T-helper 1 cell treated with Interleukin-12 subunit alpha and Interleukin-12 subunit beta and Interleukin-4 antibody, amounts not matched to agents 30 μg/mL and 1 μg/mL, for 36 hours (primary cell): ENCODE measurements around the gene BMPER.

Experiments used
- H3K27ac Mint-ChIP-seq: one replicate; pipeline ENCODE4 v1.8.0; 2021; ENCODE audit warnings: mild to moderate bottlenecking, mixed read lengths
- H3K27me3 Mint-ChIP-seq: one replicate; pipeline ENCODE4 v1.8.0; 2021; ENCODE audit warnings: low read depth, mixed read lengths
- H3K36me3 Mint-ChIP-seq: one replicate; pipeline ENCODE4 v1.8.0; 2021; ENCODE audit warnings: low read depth, mixed read lengths
- H3K4me1 Mint-ChIP-seq: one replicate; pipeline ENCODE4 v1.8.0; 2021; ENCODE audit warnings: low read depth, mixed read lengths
- H3K4me3 Mint-ChIP-seq: one replicate; pipeline ENCODE4 v1.8.0; 2021; ENCODE audit warnings: mild to moderate bottlenecking, moderate library complexity, mixed read lengths
- H3K9me3 Mint-ChIP-seq: one replicate; pipeline ENCODE4 v1.8.0; 2021; ENCODE audit warnings: mixed read lengths

The BMPER gene

GRCh38 chr7:34096777-34097176 is 191.4 kb downstream of the BMPER start:
- H3K4me1 Mint-ChIP-seq = no peaks in the 10 kb centered on the region
- H3K27ac Mint-ChIP-seq = no peak overlapping the region
- H3K9me3 Mint-ChIP-seq = peaks cover 4% of the 10 kb centered on the region
- H3K36me3 Mint-ChIP-seq = no peaks in the 10 kb centered on the region
- no peaks in the 10 kb centered on the region for H3K27me3 Mint-ChIP-seq
- H3K4me3 Mint-ChIP-seq = no peak overlapping the region

GRCh38 chr7:34100661-34101060 is 195.3 kb downstream of the BMPER start:
- Mint-ChIP-seq H3K27me3 (no peaks in the 10 kb centered on the region), H3K36me3 (no peaks in the 10 kb centered on the region), H3K4me3 (no peak overlapping the region), H3K4me1 (no peaks in the 10 kb centered on the region), H3K27ac (no peak overlapping the region), H3K9me3 (peaks cover 11% of the 10 kb centered on the region)

- H3K27me3 Mint-ChIP-seq = no peaks in the 10 kb centered on the region
- no peak overlapping the region for H3K27ac Mint-ChIP-seq
- H3K4me3 Mint-ChIP-seq = no peak overlapping the region
- peaks cover 16% of the 10 kb centered on the region for H3K9me3 Mint-ChIP-seq
- no peaks in the 10 kb centered on the region for H3K4me1 Mint-ChIP-seq
- no peaks in the 10 kb centered on the region for H3K36me3 Mint-ChIP-seq
Observed at GRCh38 chr7:34104115-34104514, 198.8 kb downstream of the BMPER start.

DNA sequence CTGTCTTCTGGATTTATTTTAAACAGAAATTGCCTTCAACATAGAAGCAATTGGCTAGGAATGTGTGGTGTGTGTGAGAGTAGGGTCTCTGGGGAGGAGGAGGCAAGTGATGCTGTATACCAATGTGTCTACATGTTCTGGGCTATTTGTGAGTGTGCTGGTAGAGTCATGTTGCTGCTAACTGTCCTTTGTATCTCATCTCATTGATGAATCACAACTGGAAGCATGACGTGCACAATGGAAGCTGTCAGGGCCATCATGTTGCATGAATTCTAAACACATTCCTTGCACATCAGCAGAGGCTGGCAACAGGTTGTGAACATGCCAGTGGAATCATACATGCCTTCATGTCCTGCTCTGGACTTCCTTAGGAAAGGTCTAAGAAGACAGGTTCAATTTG is 199.7 kb downstream of the BMPER start:
- Mint-ChIP-seq H3K27ac (no peak overlapping the region), H3K27me3 (no peaks in the 10 kb centered on the region), H3K9me3 (peaks cover 16% of the 10 kb centered on the region), H3K36me3 (no peaks in the 10 kb centered on the region), H3K4me1 (no peaks in the 10 kb centered on the region), H3K4me3 (no peak overlapping the region)

GRCh38 chr7:34107276-34107675 is 201.9 kb downstream of the BMPER start:
- H3K9me3 Mint-ChIP-seq = peaks cover 13% of the 10 kb centered on the region
- H3K4me1 Mint-ChIP-seq = no peaks in the 10 kb centered on the region

GRCh38 chr7:34108165-34108564 is 202.8 kb downstream of the BMPER start:
- peaks cover 13% of the 10 kb centered on the region for H3K9me3 Mint-ChIP-seq
- no peaks in the 10 kb centered on the region for H3K27me3 Mint-ChIP-seq
- no peak overlapping the region for H3K27ac Mint-ChIP-seq
- H3K36me3 Mint-ChIP-seq = no peaks in the 10 kb centered on the region
- H3K4me1 Mint-ChIP-seq = no peaks in the 10 kb centered on the region
- H3K4me3 Mint-ChIP-seq = no peak overlapping the region

More at GRCh38 chr7:34107276-34107675, 201.9 kb downstream of the BMPER start:
- Mint-ChIP-seq H3K36me3 (no peaks in the 10 kb centered on the region), H3K4me3 (no peak overlapping the region), H3K27ac (no peak overlapping the region), H3K27me3 (no peaks in the 10 kb centered on the region)

GRCh38 chr7:34109936-34110780 is 204.8 kb downstream of the BMPER start:
- Mint-ChIP-seq H3K4me3 (no peak overlapping the region), H3K36me3 (no peaks in the 10 kb centered on the region), H3K27me3 (no peaks in the 10 kb centered on the region), H3K9me3 (peaks cover 14% of the 10 kb centered on the region), H3K27ac (no peak overlapping the region), H3K4me1 (no peaks in the 10 kb centered on the region)

- H3K4me1 Mint-ChIP-seq = no peaks in the 10 kb centered on the region
- H3K9me3 Mint-ChIP-seq = peaks cover 15% of the 10 kb centered on the region
- no peaks in the 10 kb centered on the region for H3K36me3 Mint-ChIP-seq
- H3K27ac Mint-ChIP-seq = no peak overlapping the region
- no peak overlapping the region for H3K4me3 Mint-ChIP-seq
- H3K27me3 Mint-ChIP-seq = no peaks in the 10 kb centered on the region
Observed at GRCh38 chr7:34111031-34111430, 205.7 kb downstream of the BMPER start.

DNA sequence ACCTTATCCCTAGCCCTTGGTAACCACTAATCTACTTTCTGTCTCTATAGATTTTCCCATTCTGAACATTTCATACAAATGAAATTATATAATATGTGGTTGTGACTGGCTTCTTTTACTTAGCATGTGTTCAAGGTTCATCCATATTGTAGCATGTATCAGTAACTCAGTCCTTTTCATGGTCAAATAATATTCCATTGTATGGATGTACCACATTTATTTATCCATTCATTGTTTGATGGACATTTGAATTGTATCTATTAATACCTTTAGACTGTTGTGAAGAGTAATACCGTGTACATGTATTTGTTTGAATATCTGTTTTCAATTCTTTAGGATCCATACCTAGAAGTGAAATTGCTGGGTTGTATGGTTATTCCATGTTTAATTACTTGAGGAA is 210.2 kb downstream of the BMPER start:
- no peak overlapping the region for H3K27ac Mint-ChIP-seq
- H3K4me3 Mint-ChIP-seq = no peak overlapping the region
- H3K9me3 Mint-ChIP-seq = peaks cover 9% of the 10 kb centered on the region
- H3K27me3 Mint-ChIP-seq = no peaks in the 10 kb centered on the region
- no peaks in the 10 kb centered on the region for H3K4me1 Mint-ChIP-seq
- H3K36me3 Mint-ChIP-seq = no peaks in the 10 kb centered on the region

GRCh38 chr7:34117573-34117972 is 212.2 kb downstream of the BMPER start:
- no peak overlapping the region for H3K27ac Mint-ChIP-seq

GRCh38 chr7:34121366-34121765 is 216.0 kb downstream of the BMPER start:
- Mint-ChIP-seq H3K4me1 (no peaks in the 10 kb centered on the region), H3K27me3 (no peaks in the 10 kb centered on the region), H3K4me3 (no peak overlapping the region), H3K27ac (no peak overlapping the region), H3K36me3 (no peaks in the 10 kb centered on the region), H3K9me3 (peaks cover 23% of the 10 kb centered on the region)

More at GRCh38 chr7:34117573-34117972, 212.2 kb downstream of the BMPER start:
- peaks cover 9% of the 10 kb centered on the region for H3K9me3 Mint-ChIP-seq
- H3K4me1 Mint-ChIP-seq = no peaks in the 10 kb centered on the region
- no peak overlapping the region for H3K4me3 Mint-ChIP-seq
- H3K36me3 Mint-ChIP-seq = no peaks in the 10 kb centered on the region
- H3K27me3 Mint-ChIP-seq = no peaks in the 10 kb centered on the region

GRCh38 chr7:34123316-34123715 is 218.0 kb downstream of the BMPER start:
- H3K4me3 Mint-ChIP-seq = no peak overlapping the region
- no peak overlapping the region for H3K27ac Mint-ChIP-seq
- no peaks in the 10 kb centered on the region for H3K36me3 Mint-ChIP-seq
- H3K4me1 Mint-ChIP-seq = no peaks in the 10 kb centered on the region
- no peaks in the 10 kb centered on the region for H3K27me3 Mint-ChIP-seq
- peaks cover 31% of the 10 kb centered on the region for H3K9me3 Mint-ChIP-seq

DNA sequence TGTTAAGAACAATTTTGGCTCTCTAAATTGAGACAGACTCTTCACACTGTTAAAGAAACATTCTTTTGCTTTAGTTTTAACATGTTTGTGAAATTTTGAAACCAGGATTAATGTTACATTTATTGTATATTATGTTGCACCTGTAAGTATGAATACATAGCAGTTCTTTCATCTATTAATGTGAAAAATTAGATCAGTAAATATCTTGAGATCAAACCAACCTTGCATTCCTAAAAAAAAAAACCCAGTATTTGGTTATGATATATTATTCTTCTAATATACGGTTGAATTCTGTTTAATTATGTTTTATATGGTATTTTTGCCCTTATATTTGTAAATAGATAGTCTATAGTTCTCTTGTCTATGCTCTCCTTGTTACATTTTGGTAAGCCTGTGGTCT is 219.4 kb downstream of the BMPER start:
- peaks cover 31% of the 10 kb centered on the region for H3K9me3 Mint-ChIP-seq
- no peaks in the 10 kb centered on the region for H3K27me3 Mint-ChIP-seq
- no peak overlapping the region for H3K27ac Mint-ChIP-seq
- no peaks in the 10 kb centered on the region for H3K36me3 Mint-ChIP-seq
- no peak overlapping the region for H3K4me3 Mint-ChIP-seq
- no peaks in the 10 kb centered on the region for H3K4me1 Mint-ChIP-seq

DNA sequence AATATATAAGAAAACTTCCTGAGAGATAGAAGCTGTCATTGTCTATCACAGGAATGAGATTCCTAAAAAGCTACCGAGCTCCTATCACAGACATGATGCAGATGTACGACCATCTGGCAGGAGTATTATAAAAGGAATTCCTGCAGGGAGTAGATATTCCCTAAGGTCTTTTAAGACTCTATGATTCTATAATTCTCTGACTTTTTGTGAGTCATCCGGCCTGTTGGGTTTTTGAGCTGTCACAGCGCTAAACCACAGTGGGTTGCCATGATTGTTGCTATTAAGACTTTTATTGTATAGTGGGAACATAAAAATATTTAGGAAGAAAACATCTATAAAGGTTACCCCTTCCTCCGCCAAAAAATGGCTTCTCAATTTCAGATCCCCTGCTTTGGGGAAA is 223.4 kb downstream of the BMPER start:
- no peaks in the 10 kb centered on the region for H3K27me3 Mint-ChIP-seq

DNA sequence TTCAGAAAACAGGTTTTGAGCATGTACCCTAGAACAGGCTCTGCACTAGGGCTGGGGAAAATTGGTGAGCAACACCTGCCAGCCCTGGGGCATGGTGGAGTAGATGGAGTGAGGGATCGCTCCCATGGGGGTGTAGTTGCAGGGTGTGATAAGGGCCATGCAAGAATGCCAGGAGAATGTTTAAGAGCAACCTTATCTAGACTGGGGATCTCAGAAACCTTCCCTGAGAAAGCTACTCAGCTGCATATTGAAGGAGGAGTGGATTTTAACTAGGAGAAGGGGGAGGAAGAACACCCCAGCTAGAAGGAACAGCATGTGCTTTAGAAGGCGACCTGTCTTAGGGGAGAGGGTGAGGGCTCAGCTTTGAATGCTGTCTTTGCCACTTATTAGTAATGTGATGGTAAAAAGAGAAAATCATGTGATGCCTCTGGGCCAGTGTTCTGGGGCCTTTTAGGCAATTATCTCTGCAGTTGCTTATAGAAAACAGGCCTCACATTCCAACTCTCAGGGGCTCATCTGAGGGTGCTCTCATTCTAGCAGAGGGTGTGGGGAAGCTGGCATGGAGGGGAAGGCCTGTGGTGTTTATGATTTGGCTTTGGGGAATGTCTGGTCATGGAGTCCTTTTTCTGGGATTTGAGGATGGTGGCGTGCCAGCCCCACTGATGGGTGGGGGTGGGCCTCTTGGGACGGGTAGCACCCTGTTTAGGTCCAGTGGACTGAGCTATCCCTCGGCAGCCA is 225.4 kb downstream of the BMPER start:
- no peaks in the 10 kb centered on the region for H3K36me3 Mint-ChIP-seq
- H3K9me3 Mint-ChIP-seq = peaks cover 13% of the 10 kb centered on the region
- no peak overlapping the region for H3K27ac Mint-ChIP-seq
- no peak overlapping the region for H3K4me3 Mint-ChIP-seq
- no peaks in the 10 kb centered on the region for H3K4me1 Mint-ChIP-seq
- H3K27me3 Mint-ChIP-seq = no peaks in the 10 kb centered on the region

More for the DNA sequence above, 223.4 kb downstream of the BMPER start:
- H3K27ac Mint-ChIP-seq = no peak overlapping the region
- H3K4me3 Mint-ChIP-seq = no peak overlapping the region
- H3K4me1 Mint-ChIP-seq = no peaks in the 10 kb centered on the region
- no peaks in the 10 kb centered on the region for H3K36me3 Mint-ChIP-seq
- peaks cover 30% of the 10 kb centered on the region for H3K9me3 Mint-ChIP-seq
